ENCODE measurements around the gene CCDC85B.
"Not testable (repeated sequence)": the region's sequence is repeated elsewhere in the genome, so short reads cannot be mapped to it uniquely, and the experiment has no call there.

Gene CCDC85B

DNA sequence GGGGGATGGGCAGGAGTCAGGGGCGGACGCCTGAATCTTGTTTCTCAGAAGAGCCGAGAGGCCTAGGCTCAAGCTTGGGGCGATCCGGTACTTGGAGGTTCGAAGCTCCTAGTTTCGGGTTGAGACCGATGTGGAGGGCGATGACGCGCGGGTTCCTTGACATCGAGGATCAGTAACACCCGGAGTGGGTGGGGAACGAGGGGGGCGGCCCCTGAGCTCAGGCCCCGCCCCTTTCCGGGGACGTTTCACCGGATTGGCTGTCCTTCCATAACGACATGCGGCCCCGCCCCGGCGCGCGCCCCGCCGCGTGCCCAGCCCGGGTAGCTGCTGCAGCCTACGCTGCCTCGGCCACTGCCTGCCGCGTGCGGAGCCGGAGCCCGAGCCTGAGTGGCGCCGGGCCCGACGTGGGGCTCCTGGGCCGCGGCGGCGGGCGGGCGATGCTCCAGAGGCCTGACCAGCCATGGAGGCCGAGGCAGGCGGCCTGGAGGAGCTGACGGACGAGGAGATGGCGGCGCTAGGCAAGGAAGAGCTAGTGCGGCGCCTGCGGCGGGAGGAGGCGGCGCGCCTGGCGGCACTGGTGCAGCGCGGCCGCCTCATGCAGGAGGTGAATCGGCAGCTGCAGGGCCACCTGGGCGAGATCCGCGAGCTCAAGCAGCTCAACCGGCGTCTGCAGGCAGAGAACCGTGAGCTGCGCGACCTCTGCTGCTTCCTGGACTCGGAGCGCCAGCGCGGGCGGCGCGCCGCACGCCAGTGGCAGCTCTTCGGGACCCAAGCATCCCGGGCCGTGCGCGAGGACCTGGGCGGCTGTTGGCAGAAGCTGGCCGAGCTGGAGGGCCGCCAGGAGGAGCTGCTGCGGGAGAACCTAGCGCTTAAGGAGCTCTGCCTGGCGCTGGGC, at the start of gene CCDC85B:
Gene CCDC85B (plus strand): TSS at position 350 of the 895 bp plus-strand sequence. CDS start 111 bp downstream, at position 461.
- peak; percentile 94 for DNase-seq (ENCODE audit: low spot score)

DNA sequence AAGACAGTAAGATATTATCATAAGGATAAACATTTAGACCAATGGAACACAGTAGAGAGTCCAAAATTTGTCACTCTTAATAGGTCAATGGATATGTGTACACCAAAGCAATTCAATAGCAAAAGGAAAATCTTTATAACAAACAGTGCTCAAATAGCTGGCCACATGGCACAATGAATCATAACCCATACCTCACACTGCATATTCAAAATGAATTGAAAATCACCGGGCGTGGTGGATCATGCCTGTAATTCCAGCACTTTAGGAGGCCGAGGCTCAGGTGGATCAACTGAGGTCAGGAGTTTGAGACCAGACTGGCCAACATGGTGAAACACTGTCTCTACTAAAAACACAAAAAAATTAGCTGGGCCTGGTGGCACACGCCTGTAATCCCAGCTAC, 48.3 kb upstream of the CCDC85B start:
- DNase-seq (ENCODE audit: low spot score) = no peak

DNA sequence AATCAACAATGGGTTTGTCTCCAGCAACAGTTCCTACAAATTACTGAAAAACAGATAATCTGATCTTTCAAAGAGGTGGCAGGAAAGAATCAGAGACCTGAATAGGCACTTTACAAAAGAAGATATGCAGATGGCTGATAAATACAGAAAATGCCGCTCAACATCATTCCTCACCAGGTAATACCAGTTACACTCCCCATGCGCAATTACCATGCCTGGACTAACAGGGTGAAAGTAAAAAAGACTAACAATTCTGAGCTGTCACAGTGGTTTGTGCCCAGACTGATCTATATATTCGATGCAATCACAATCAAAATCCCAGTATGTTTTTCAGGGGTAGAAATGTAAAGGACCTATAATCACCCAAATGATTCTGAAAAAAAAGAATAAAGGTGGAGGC, 46.7 kb upstream of the CCDC85B start:
- DNase-seq (ENCODE audit: low spot score) = no peak

DNA sequence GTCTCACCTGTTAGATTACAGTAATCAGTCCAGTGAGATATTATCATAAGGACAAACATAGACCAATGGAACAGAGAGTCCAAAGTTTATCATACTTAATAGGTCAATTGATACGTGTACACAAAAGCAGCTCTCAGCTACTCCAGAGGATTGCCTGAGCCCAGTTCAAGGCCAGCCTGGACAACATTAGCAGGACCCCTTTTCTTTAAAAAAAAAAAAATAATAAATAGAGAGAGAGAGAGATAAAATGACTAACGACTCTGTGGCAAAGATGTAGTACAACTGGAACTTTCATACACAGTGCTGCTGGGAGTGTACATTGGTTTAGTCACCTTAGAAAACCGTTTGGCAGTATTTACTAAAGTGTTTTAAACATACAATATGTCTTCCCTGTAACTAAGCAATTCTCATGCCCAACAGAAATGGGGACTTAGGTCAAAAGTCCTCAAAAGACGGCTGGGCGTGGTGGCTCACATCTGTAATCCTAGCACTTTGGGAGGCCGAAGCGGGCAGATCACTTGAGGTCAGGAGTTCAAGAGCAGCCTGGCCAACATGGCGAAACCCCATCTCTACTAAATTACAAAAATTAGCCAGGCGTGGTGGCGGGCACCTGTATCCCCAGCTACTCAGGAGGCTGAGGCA, 46.1 kb upstream of the CCDC85B start:
- no peak for DNase-seq (ENCODE audit: low spot score)

DNA sequence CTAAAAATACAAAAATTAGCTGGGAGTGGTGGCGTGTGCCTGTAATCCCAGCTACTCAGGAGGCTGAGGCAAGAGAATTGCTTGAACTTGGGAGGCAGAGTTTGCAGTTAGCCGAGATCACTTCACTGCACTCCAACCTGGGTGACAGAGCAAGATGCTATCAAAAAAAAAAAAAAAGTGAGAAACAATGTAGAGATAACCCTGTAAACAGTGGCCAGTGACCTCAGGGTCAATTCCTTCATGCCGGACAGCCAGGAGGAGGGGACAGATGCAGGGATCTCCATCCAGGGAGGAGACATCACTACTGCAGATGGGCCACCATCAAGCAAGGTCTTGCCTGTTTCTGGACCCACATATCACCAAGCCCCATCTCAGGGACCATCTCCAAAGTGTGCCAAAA, 42.7 kb upstream of the CCDC85B start:
- DNase-seq (ENCODE audit: low spot score) = no peak

DNA sequence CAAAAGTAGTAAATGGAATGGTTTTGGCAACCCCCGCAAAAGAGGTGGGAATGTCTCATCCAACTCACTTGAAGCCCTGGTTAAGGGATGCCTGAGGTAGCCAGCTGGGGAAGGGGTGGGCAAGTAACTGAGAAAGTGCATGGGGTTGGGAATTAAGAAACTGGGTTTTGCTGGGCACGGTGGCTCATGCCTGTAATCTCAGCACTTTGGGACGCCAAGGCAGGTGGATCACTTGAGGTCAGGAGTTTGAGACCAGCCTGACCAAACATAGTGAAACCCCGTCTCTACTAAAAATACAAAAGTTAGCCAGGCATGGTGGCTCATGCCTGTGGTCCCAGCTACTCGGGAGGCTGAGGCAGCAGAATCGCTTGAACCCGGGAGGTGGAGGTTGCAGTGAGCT, 41.8 kb upstream of the CCDC85B start:
- DNase-seq (ENCODE audit: low spot score) = not testable (repeated sequence)

DNA sequence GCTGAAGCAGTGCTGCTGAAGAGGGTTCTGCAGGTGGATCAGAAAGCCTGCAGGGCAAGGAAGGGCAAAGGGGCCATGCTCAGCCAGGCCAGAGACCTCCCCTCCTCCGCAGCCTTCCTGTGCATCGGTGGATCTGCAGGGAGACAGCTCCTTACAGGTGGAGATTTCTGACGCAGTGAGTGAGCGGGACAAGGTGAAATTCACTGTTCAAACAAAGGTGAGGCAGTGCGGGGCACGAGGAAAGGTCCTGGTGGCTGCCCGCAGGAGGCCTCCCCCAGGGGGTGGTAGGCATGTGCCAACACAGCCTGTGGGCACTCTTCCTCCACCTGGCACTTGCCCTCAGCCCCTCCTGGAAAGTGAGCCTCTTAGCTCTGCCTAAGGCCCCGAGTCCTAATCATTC, 41.1 kb upstream of the CCDC85B start:
- no peak for DNase-seq (ENCODE audit: low spot score)

DNA sequence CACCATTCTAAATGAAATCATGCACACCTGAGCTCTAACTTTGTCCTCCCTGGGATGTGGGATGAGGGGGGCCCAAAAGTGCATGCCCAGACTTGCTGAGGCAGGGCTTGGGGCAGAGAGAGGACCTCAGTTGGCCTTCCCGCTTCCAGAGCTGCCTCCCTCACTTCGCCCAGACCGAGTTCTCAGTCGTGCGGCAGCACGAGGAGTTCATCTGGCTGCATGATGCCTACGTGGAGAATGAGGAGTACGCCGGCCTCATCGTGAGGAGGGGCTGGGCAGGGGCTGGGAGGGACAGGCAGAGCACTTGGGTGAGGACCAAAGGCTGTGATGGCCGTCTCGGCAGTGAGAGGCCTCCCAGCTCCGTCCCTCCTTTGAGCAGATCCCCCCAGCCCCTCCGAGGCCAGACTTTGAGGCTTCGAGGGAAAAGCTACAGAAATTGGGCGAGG, 40.7 kb upstream of the CCDC85B start:
- no peak for DNase-seq (ENCODE audit: low spot score)

DNA sequence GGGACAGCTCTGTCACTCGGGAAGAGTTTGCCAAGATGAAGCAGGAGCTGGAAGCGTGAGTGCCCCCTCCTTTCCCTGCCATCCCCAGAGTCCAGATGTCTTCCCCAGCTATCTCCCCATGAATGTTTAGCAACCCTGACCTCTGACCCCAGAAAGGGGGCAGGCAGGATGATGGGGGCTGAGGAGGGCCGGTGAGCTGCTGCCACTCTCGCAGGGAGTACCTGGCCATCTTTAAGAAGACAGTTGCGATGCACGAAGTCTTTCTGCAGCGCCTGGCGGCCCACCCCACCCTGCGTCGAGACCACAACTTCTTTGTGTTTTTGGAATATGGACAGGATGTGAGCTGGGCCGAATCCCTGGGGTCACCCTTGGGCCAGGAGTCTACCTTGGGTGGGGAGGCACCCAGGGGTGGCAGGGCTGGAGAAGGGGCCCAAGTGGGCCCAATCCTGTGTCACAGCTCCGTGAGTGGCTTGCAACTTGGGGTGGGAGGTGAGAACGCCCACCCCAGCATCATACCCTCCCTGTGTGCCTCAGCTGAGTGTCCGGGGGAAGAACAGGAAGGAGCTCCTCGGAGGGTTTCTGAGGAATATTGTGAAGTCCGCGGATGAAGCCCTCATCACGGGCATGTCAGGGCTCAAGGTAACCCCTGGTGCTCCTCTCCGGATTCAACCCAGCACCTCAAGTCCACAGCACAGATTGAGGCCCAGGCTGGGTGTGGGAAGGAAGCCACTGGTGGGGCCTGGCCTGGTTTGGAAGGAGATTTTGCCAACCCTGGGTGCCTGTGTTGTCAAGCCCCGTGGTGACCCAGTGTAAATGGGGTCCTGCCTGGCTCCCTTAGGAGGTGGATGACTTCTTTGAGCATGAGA, 40.0 kb upstream of the CCDC85B start:
- no peak for DNase-seq (ENCODE audit: low spot score)

DNA sequence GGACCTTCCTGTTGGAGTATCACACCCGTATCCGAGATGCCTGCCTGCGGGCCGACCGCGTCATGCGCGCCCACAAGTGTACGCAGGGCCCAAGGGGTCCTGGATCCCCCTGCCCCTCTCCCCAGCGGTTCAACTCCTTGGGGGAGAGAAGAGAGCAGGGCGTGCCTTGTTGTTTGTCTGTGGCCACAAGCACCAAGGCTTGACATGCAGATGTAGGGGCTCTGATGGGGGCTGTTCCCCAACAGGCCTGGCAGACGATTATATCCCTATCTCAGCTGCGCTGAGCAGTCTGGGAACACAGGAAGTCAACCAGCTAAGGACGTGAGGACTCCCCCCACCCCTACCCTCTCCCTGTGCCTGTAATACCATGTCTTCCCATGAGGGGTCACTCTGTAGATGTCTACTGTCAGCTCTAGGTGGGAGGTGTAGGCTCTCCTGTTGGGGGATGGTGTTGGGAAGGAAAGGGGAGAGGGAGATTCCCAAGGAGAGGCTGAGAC, 39.3 kb upstream of the CCDC85B start:
- DNase-seq (ENCODE audit: low spot score) = no peak

DNA sequence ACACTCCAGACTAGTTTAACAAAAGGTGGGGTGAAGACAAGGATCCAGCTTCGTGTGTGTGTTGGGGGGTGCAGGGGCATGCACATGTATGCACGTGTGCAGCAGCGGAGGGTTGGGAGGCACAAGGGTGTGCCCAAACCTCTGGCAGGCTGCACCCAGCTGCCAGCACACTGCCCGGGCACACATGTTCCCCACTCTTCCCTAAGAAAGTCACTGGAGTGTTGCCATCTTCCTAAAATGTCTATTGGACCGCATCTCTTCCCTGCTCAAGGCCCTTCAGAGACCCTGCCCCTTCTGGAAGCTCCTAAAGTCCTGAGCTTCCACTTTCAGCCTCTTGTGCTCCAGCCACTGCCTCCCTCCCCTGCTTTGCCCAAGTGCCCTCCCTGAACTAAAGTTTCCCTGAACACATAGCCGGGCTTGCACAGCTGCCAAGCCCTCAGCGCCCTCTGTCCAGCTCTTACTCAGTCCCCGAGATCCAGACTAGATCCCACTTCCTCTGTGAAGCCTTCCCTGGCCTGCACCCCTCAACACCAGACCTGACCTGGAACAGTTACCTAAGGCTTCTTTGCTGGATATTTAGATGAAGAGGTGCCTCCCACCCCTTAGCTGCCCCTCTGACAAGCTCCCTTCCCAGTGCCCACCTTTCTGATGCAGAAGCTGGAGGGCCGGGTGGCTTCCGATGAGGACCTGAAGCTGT, 38.5 kb upstream of the CCDC85B start:
- DNase-seq (ENCODE audit: low spot score) = no peak

DNA sequence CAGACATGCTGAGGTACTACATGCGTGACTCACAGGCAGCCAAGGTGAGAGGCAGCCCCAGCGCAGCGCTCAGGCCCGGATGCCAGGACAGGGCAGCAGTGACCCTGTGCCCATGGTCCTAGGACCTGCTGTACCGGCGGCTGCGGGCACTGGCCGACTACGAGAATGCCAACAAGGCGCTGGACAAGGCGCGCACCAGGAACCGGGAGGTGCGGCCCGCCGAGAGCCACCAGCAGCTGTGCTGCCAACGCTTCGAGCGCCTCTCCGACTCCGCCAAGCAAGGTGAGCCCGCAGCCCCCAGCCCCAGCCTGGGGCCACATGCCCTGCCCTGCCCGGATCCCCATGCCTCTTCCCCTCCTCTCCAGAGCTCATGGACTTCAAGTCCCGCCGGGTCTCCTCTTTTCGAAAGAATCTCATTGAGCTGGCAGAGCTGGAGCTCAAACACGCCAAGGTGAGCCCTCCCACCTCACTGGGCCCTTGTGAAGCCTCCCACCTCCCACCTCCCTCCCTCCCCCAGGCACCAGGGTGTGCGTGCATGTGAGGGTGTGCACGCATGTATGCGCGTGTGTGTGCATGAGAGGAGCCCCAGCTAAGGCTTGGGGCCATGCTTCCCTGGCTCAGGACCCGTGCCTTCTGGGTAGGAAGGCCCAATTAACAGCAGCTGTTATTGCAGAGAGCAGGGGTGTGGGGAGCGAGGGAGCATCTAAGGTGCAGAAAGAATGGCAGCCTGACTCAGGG, 37.8 kb upstream of the CCDC85B start:
- DNase-seq (ENCODE audit: low spot score) = no peak

DNA sequence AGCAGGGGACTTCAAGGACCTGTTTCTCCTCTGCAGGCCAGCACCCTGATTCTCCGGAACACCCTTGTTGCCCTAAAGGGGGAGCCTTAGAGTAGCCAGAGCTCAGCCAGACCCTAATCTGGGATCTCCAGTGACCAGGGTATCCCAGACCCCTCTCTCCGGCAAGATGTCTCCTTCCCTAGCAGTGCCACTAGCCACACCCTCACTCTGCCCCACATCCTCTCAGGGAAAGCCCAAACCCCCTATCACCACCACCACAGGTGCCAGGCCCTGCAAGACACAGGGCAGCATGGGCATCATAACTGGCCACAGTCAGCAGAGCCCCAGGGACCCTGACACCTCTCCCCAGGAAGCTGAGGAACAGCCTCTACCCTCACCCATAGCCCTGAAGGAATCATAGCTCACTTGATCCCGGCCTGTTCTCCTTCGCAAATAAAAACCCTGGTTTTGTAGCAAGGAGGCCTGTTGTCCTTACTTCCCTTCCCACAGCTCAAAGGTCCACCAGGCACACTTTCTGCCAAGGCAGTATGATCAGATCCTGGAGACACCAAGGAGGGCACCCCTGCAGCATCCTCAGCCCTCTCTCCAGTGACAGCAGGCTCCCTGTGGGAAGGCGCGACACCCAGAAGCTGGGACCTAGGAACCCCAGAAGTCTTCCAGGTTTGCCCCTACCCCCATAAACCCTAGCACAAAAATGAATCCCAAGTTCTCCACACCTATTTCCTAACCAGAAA, 37.1 kb upstream of the CCDC85B start:
- DNase-seq (ENCODE audit: low spot score) = no peak

DNA sequence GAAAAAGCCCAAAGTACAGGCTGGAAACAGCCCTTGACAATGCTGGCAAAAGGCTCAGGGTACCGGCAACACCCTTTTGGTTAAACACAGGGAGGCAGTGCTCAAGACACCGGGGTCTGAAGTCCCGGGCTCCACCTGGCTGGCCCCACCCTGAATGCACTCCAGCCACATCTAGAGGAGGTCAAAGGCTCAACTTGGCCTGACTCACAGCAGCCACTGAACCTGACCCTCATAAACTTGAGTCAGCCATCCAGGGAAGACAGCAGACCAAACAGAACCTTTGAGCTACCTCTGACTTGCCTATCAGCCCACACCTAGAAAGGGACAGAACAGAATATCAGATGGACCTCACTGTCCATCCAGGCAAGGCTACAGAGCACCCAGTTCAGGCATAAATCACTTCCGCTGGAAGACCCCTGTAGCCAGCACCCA, 36.3 kb upstream of the CCDC85B start:
- DNase-seq (ENCODE audit: low spot score) = no peak

DNA sequence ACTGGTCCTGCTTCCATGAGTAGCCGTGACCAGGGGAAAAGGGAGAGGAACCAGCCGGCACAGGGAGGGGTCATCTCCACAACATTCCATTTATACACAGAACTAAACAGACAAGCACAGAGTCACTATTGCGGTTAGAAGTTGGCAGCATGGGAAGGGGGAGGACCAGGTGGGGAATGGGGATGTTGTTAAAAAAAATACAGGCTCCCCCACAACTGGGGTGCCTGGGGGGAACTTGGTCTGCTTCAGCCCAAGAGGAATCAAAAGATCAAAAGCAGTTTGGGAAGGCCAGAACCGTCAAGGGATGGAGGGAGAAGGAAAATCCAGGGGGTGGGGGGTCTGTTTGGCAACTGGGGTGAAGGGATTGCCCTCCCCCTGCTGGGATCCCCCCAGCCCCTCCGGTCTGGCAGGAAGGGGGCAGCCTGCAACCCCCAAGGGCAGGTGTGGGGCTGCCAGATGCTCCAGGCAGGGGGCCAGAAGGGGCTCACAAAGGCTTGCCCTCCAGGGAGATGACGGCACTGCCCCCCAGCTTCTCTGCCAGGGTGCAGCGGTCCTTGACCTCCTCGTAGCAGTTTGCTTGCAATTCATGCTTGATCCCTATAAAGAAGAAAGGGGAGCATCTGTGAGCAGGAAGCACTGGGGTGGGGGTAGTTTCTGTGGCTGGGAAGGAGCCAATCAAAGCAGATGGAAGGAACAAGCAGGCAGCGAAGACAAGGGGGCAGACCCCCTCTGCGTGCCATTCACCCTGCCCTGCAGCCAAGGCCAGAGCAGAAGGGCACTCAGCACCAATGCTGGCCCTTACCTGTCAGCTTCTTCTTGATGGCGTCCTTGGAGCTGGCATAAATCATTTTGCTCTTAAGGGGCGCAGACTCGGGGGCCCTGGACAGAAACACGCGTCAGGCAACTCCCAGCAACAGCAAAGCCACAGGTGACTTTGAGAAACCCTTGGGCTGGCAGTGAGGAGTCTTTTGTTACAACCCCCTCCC, 35.3 kb upstream of the CCDC85B start:
- DNase-seq (ENCODE audit: low spot score) = no peak

DNA sequence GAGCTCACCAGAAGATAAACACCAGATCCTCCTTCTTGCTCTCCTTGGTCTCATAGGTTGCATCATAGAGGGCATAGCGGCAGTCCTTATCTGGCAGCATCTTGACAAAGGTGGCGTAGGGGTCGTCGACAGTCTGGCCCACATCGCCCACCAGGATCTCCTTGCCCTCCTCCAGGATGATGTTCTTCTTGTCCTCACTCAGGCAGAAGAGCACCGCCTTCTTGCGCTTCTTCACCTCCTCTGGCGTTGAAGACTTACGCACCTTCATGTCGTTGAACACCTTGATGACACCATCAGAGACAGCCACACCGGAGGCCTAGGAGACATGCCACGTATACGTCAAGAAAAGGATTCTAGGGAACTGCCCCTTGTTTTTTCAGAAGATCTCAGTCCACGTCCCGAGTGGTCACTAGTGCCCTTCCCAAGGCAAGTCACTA, 34.5 kb upstream of the CCDC85B start:
- DNase-seq (ENCODE audit: low spot score) = no peak

DNA sequence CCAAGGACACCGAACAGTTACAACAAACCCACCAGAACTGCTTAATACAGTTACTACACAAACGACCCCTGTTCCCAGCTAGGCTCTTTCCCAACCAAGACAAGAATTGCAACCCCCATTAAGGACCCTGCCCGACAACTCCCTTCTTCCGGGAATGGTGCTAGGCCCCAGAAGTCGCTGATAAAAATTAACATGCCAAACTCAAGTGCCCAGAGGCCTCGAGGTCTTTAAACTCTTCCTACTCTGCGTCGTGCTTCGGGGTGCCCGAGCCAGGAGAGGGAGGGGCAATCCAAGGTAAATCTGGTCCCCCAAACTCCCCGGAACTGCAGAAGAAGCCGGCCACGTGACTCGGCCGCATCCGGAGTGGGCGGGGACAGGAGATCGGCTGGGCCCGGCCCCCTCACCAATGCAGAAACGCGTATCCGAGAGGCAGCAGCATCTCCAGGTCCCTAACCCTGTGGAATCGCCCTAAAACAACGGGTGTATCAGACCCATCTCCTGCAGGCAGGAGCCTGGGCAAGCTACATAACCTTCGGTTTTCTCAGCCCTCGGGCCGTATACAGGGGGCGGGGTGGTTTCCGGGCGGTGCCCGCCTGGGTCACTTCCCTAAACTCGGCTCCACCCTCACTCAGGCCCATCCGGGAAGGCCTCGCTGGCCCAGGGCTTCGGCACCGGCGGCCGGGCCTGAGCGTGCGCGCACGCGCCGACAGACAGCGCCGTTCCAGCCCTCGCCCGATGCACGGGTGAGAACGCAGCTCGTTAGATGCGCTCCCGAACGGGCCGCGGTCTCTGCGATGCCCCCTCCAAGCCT, 33.6 kb upstream of the CCDC85B start:
- peak; percentile 71 for DNase-seq (ENCODE audit: low spot score)

DNA sequence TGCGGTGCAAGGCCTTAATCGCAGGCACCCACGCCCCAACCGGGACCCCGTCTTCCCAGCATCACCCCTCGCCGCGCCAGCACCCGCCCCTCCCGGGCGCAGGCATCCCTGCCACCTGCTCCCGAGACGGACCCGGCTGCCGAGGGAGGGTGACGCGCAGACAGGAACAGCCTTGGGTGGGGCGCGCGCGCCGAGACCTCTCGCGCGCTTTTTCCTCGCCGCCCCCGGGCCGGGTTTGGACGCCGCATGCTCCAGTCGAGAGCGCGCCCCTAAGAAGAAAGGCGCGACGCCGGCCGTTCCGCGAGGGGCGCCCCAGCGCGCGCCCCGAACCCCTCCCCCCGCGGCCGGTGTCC, 33.0 kb upstream of the CCDC85B start:
- no peak for DNase-seq (ENCODE audit: low spot score)

Measured in D341Med (cell line).